Endodermal cell (in vitro differentiated cells): ENCODE data around the gene SRGN. TPM values are rescaled to one million over a fixed set of nuclear protein-coding genes. Genes with fewer than 3 reads are reported as not detected.

Experiments used
- DNase-seq: peaks from one replicate; pipeline ENCODE4 v3.0.0-alpha.2; 2017
- H3K27ac ChIP-seq: 2 replicates; pipeline ENCODE4 v1.5.1; 2013; ENCODE audit warnings: mild to moderate bottlenecking, low read depth, low read length, moderate library complexity
- H3K27me3 ChIP-seq: 2 replicates; pipeline ENCODE4 v1.6.1; 2013; ENCODE audit warnings: mild to moderate bottlenecking, low read length, moderate library complexity; ENCODE audit not compliant: insufficient read depth, control insufficient read depth, poor library complexity, severe bottlenecking
- H3K36me3 ChIP-seq: 2 replicates; pipeline ENCODE4 v1.7.0; 2013; ENCODE audit warnings: mild to moderate bottlenecking, low read length, moderate library complexity; ENCODE audit not compliant: control insufficient read depth, insufficient read depth
- H3K4me1 ChIP-seq: one replicate; pipeline ENCODE4 v1.7.0; 2013; ENCODE audit warnings: low read length; ENCODE audit not compliant: control insufficient read depth, insufficient read depth
- H3K4me3 ChIP-seq: 2 replicates; pipeline ENCODE4 v1.5.1; 2013; ENCODE audit warnings: mild to moderate bottlenecking, low read length, moderate library complexity
- H3K9ac ChIP-seq: 2 replicates; pipeline ENCODE4 v1.6.1; 2013; ENCODE audit warnings: mild to moderate bottlenecking, low read length, moderate library complexity; ENCODE audit not compliant: poor library complexity, severe bottlenecking; ENCODE audit errors: extremely low read depth
- H3K9me3 ChIP-seq: 2 replicates; pipeline ENCODE4 v1.6.1; 2013; ENCODE audit warnings: mild to moderate bottlenecking, low read length, moderate library complexity; ENCODE audit not compliant: control insufficient read depth
- H3K27ac Mint-ChIP-seq: 2 replicates; pipeline ENCODE4 v1.8.0; 2020; ENCODE audit warnings: mixed read lengths
- H3K27me3 Mint-ChIP-seq: 2 replicates; pipeline ENCODE4 v1.8.0; 2021; ENCODE audit warnings: mild to moderate bottlenecking, mixed read lengths; ENCODE audit not compliant: insufficient read depth
- H3K36me3 Mint-ChIP-seq: 2 replicates; pipeline ENCODE4 v1.8.0; 2020; ENCODE audit warnings: low read depth, mixed read lengths
- H3K4me1 Mint-ChIP-seq: 2 replicates; pipeline ENCODE4 v1.8.0; 2020; ENCODE audit warnings: mixed read lengths
- H3K4me3 Mint-ChIP-seq: 2 replicates; pipeline ENCODE4 v1.8.0; 2020; ENCODE audit warnings: mild to moderate bottlenecking, moderate library complexity, mixed read lengths
- H3K9me3 Mint-ChIP-seq: 2 replicates; pipeline ENCODE4 v1.8.0; 2020; ENCODE audit warnings: mild to moderate bottlenecking, mixed read lengths
- CTCF ChIP-seq: fragments of 200-600 bp; sonication (generic); conservative IDR thresholded peaks from 2 replicates; pipeline ENCODE4 v1.5.0; 2021; ENCODE audit warnings: antibody characterized with exemption, mild to moderate bottlenecking
- WGBS, 2 experiments: methylation state at CpG; one replicate each; pipeline versions ENCODE4 v1.1.5 to v1.1.7; 2013; ENCODE audit warnings: missing lambda C conversion rate in 2 of 2, mixed read lengths in 1 of 2; ENCODE audit not compliant: insufficient coverage in 1 of 2, insufficient read length in 1 of 2; 5-methylcytosine and 5-hydroxymethylcytosine counted together
- total RNA-seq, 2 donors: library from RNA; stranded (reverse); fragmentation: NEBNext Ultra II Directional in 1 of 2; extraction: Animal tissue kit (Norgen Biotek cat#: 25700) in 1 of 2; gene quantifications; 2 replicates in 1 of 2; 3 replicates in 1 of 2; pipeline ENCODE4 v1.2.1, GENCODE V29; 2021

The SRGN gene
- total RNA-seq, 2 donors from 2014 or later, result not detected

- 79 to 82% methylated on average over 4 to 6 of the region's 6 CpGs for WGBS, 2 experiments
- H3K27ac ChIP-seq, result no peak overlapping the region
- no peaks in the 10 kb centered on the region for H3K4me1 ChIP-seq
- no peak for TF ChIP-seq CTCF
- Mint-ChIP-seq H3K36me3 (no peaks in the 10 kb centered on the region), H3K4me3 (no peak overlapping the region), H3K27ac (no peak overlapping the region), H3K4me1 (no peaks in the 10 kb centered on the region), H3K27me3 (peaks cover 6% of the 10 kb centered on the region), H3K9me3 (no peaks in the 10 kb centered on the region)
- no peaks in the 10 kb centered on the region for H3K36me3 ChIP-seq
- no peak for DNase-seq
- H3K9me3 ChIP-seq, result no peaks in the 10 kb centered on the region
- H3K9ac ChIP-seq, result no peak overlapping the region
- H3K4me3 ChIP-seq, result no peak overlapping the region
- H3K27me3 ChIP-seq, result no peaks in the 10 kb centered on the region
Measured at GRCh38 chr10:69045441-69046300, 42.2 kb upstream of the SRGN start.

- Mint-ChIP-seq H3K27ac (no peak overlapping the region), H3K4me1 (no peaks in the 10 kb centered on the region), H3K36me3 (no peaks in the 10 kb centered on the region), H3K4me3 (no peak overlapping the region), H3K27me3 (peaks cover 3% of the 10 kb centered on the region), H3K9me3 (no peaks in the 10 kb centered on the region)
- Histone ChIP-seq H3K4me3 (no peak overlapping the region), H3K27me3 (no peaks in the 10 kb centered on the region), H3K9me3 (no peaks in the 10 kb centered on the region), H3K9ac (no peak overlapping the region), H3K4me1 (no peaks in the 10 kb centered on the region), H3K36me3 (no peaks in the 10 kb centered on the region), H3K27ac (no peak overlapping the region)
- 89 to 100% methylated on average over 1 to 4 of the region's 4 CpGs for WGBS, 2 experiments
- TF ChIP-seq CTCF, result no peak
- DNase-seq, result no peak
Measured at GRCh38 chr10:69047111-69047832, 40.6 kb upstream of the SRGN start.

GRCh38 chr10:69048103-69048502 lies 39.8 kb upstream of the SRGN start:
- no peak for DNase-seq
- no peak for TF ChIP-seq CTCF
- Histone ChIP-seq H3K36me3 (no peaks in the 10 kb centered on the region), H3K4me1 (no peaks in the 10 kb centered on the region), H3K27ac (no peak overlapping the region), H3K9ac (no peak overlapping the region), H3K27me3 (no peaks in the 10 kb centered on the region), H3K9me3 (no peaks in the 10 kb centered on the region), H3K4me3 (no peak overlapping the region)
- H3K27me3 Mint-ChIP-seq, result peaks cover 3% of the 10 kb centered on the region
- no peak overlapping the region for H3K27ac Mint-ChIP-seq
- H3K36me3 Mint-ChIP-seq, result no peaks in the 10 kb centered on the region
- H3K4me1 Mint-ChIP-seq, result no peaks in the 10 kb centered on the region
- H3K4me3 Mint-ChIP-seq, result no peak overlapping the region
- WGBS, 2 experiments, result 81 to 83% methylated on average over 8 of the region's 8 CpGs
- no peaks in the 10 kb centered on the region for H3K9me3 Mint-ChIP-seq
